ENCODE data around the gene PTAFR. TPM values are rescaled to one million over a fixed set of nuclear protein-coding genes. Genes with fewer than 3 reads are reported as not detected.

The PTAFR gene
- total RNA-seq, 2 donors from 2014 or later: 0.58 to 0.77 TPM

- 97 to 100% methylated on average over 3 to 6 of the region's 6 CpGs for WGBS, 2 experiments (ENCODE audit: insufficient coverage in 1 of 2, insufficient read length in 1 of 2)
- no peak overlapping the region for H3K27ac Mint-ChIP-seq
- H3K27ac ChIP-seq (ENCODE audit: low read depth, low read length): no peak overlapping the region
Measured at GRCh38 chr1:28200234-28200873, 23.9 kb upstream of the PTAFR start.

GRCh38 chr1:28199328-28200233 lies 23.1 kb upstream of the PTAFR start:
- Histone ChIP-seq H3K9ac (ENCODE audit: extremely low read depth, low read length, poor library complexity, severe bottlenecking) (no peak overlapping the region), H3K4me1 (ENCODE audit: control insufficient read depth, insufficient read depth, low read length) (no peaks in the 10 kb centered on the region), H3K27me3 (ENCODE audit: control insufficient read depth, insufficient read depth, low read length, poor library complexity, severe bottlenecking) (no peaks in the 10 kb centered on the region), H3K4me3 (ENCODE audit: low read length) (no peak overlapping the region), H3K36me3 (ENCODE audit: control insufficient read depth, insufficient read depth, low read length) (peaks cover 52% of the 10 kb centered on the region), H3K9me3 (ENCODE audit: control insufficient read depth, low read length) (no peaks in the 10 kb centered on the region), H3K27ac (ENCODE audit: low read depth, low read length) (no peak overlapping the region)
- TF ChIP-seq CTCF (conservative IDR thresholded peaks at IDR 0.05): no peak
- Mint-ChIP-seq H3K9me3 (no peaks in the 10 kb centered on the region), H3K27me3 (ENCODE audit: insufficient read depth) (no peaks in the 10 kb centered on the region), H3K36me3 (ENCODE audit: low read depth) (peaks cover 50% of the 10 kb centered on the region), H3K4me1 (peaks cover 7% of the 10 kb centered on the region), H3K27ac (no peak overlapping the region), H3K4me3 (no peak overlapping the region)
- WGBS, 2 experiments (ENCODE audit: insufficient coverage in 1 of 2, insufficient read length in 1 of 2): 88 to 98% methylated on average over 5 to 8 of the region's 8 CpGs
- no peak for DNase-seq

More at GRCh38 chr1:28200234-28200873, 23.9 kb upstream of the PTAFR start:
- H3K36me3 Mint-ChIP-seq (ENCODE audit: low read depth): peaks cover 55% of the 10 kb centered on the region
- no peak overlapping the region for H3K4me3 Mint-ChIP-seq
- Histone ChIP-seq H3K36me3 (ENCODE audit: control insufficient read depth, insufficient read depth, low read length) (peaks cover 59% of the 10 kb centered on the region), H3K4me3 (ENCODE audit: low read length) (no peak overlapping the region), H3K9me3 (ENCODE audit: control insufficient read depth, low read length) (no peaks in the 10 kb centered on the region), H3K9ac (ENCODE audit: extremely low read depth, low read length, poor library complexity, severe bottlenecking) (no peak overlapping the region), H3K4me1 (ENCODE audit: control insufficient read depth, insufficient read depth, low read length) (no peaks in the 10 kb centered on the region), H3K27me3 (ENCODE audit: control insufficient read depth, insufficient read depth, low read length, poor library complexity, severe bottlenecking) (no peaks in the 10 kb centered on the region)
- H3K27me3 Mint-ChIP-seq (ENCODE audit: insufficient read depth): no peaks in the 10 kb centered on the region
- TF ChIP-seq CTCF (conservative IDR thresholded peaks at IDR 0.05): no peak
- peaks cover 7% of the 10 kb centered on the region for H3K4me1 Mint-ChIP-seq
- no peak for DNase-seq
- H3K9me3 Mint-ChIP-seq: no peaks in the 10 kb centered on the region

GRCh38 chr1:28197682-28198415 lies 21.4 kb upstream of the PTAFR start:
- Mint-ChIP-seq H3K36me3 (ENCODE audit: low read depth) (peaks cover 34% of the 10 kb centered on the region), H3K27ac (no peak overlapping the region), H3K27me3 (ENCODE audit: insufficient read depth) (no peaks in the 10 kb centered on the region), H3K4me3 (no peak overlapping the region), H3K9me3 (no peaks in the 10 kb centered on the region), H3K4me1 (peaks cover 7% of the 10 kb centered on the region)
- Histone ChIP-seq H3K9ac (ENCODE audit: extremely low read depth, low read length, poor library complexity, severe bottlenecking) (no peak overlapping the region), H3K27me3 (ENCODE audit: control insufficient read depth, insufficient read depth, low read length, poor library complexity, severe bottlenecking) (no peaks in the 10 kb centered on the region), H3K27ac (ENCODE audit: low read depth, low read length) (no peak overlapping the region), H3K4me1 (ENCODE audit: control insufficient read depth, insufficient read depth, low read length) (no peaks in the 10 kb centered on the region), H3K9me3 (ENCODE audit: control insufficient read depth, low read length) (no peaks in the 10 kb centered on the region), H3K36me3 (ENCODE audit: control insufficient read depth, insufficient read depth, low read length) (peaks cover 34% of the 10 kb centered on the region), H3K4me3 (ENCODE audit: low read length) (no peak overlapping the region)
- TF ChIP-seq CTCF (conservative IDR thresholded peaks at IDR 0.05): no peak
- no peak for DNase-seq
- WGBS, 2 experiments (ENCODE audit: insufficient coverage in 1 of 2, insufficient read length in 1 of 2): 94 to 97% methylated on average over 4 to 12 of the region's 12 CpGs

Measured in endodermal cell (in vitro differentiated cells).